GM21576 (cell line): Measurements from ENCODE around the gene APBA2.
"Not testable (repeated sequence)": the region's sequence is repeated elsewhere in the genome, so short reads cannot be mapped to it uniquely, and the experiment has no call there.

Source experiments
- ATAC-seq: cut with Tn5 transposase; IDR thresholded peaks from one replicate; pipeline ENCODE4 v1.9.1; 2021; ENCODE audit warnings: mild to moderate bottlenecking, moderate library complexity; ENCODE audit not compliant: unreplicated experiment

The APBA2 gene

DNA sequence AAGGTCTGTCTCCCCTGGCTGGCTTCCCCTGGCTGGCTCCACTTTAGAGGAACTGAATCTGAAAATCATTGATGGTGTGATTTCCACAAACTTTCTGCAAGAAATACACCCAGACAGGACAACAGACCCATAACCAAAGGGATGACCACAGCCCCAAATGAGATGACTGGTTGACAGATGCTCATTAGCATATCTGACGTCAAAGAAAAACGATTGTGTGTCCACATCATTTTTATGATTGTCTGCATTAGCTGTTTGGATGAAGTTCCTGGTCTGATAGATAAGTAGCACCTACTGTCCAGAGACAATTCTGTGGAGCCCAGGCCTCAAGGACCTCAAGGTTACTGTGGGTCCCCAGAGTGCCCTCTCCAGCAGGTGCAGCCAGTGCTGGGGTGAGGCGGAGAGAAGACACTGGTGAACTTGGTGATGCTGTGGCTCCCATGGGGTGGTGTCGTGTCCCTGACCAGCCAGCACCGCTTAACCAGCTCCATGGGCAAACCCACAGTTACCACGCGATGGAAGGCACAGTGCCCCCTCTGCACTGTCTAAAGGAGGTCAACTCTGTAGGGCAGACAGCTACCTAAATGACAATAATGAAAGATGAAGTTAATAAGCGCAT, 256.5 kb downstream of the APBA2 start:
- ATAC-seq: no peak

GRCh38 chr15:29143293-29143692, 257.5 kb downstream of the APBA2 start:
- no peak for ATAC-seq

GRCh38 chr15:29143909-29144635, 258.3 kb downstream of the APBA2 start:
- ATAC-seq: no peak

DNA sequence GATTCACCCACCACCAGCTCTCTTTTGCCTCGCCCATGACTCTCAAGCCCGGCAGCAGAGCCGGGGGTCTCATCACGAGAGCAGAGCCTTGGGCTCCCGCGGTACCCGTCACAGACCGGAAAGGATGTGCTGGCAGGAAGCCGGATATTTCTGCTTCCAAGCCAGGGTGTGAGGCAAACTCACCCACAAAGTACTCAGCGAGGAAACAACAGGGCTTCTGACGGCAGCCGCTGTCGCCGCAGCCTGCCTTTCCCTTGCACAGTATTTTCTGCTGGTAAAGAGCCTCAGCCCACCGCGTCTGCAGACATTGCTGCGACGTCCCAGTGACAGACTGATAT, 263.9 kb downstream of the APBA2 start:
- no peak for ATAC-seq

- no peak for ATAC-seq
Observed at GRCh38 chr15:29150515-29151483, 265.0 kb downstream of the APBA2 start.

DNA sequence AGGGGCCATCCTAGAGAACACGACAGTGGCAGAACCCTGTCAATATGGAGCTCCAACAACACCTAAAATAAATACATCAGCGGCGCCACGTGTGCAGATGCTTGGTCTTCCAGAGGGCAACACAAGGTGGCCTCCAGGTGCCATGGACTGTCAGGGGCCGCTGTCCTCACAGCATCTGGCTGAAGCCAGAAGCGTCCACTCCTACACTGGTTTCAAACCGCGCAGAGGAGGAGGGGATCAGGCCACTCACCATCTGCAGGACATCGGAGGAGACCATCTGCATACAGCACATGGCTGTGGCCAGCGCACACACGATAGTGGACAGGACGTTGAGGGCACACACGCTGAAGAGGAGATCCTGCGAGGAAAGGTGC, 265.7 kb downstream of the APBA2 start:
- ATAC-seq: no peak

- ATAC-seq: no peak
Observed at GRCh38 chr15:29156521-29156920, 270.7 kb downstream of the APBA2 start.

- no peak for ATAC-seq
Observed at GRCh38 chr15:29159771-29160455, 274.1 kb downstream of the APBA2 start.

GRCh38 chr15:29162411-29162810, 276.6 kb downstream of the APBA2 start:
- ATAC-seq: no peak

- not testable (repeated sequence) for ATAC-seq
Observed at GRCh38 chr15:29167122-29167521, 281.3 kb downstream of the APBA2 start.
